ENCODE data around the gene MFSD6L.

Gene MFSD6L

GRCh38 chr17:8791910-8792270 lies 7.3 kb downstream of the MFSD6L start:
- peak; percentile 26 for DNase-seq (ENCODE audit: low read depth)

- no peak for DNase-seq (ENCODE audit: low read depth)
Measured at GRCh38 chr17:8791248-8791909, 7.8 kb downstream of the MFSD6L start.

GRCh38 chr17:8789743-8790142 lies 9.4 kb downstream of the MFSD6L start:
- no peak for DNase-seq (ENCODE audit: low read depth)

- no peak for DNase-seq (ENCODE audit: low read depth)
Measured at GRCh38 chr17:8788998-8789397, 10.2 kb downstream of the MFSD6L start.

- peak; percentile 6 for DNase-seq (ENCODE audit: low read depth)
Measured at GRCh38 chr17:8785547-8786413, 13.4 kb downstream of the MFSD6L start.

- DNase-seq (ENCODE audit: low read depth), result no peak
Measured at GRCh38 chr17:8782176-8782575, 17.0 kb downstream of the MFSD6L start.

GRCh38 chr17:8781776-8782175 lies 17.4 kb downstream of the MFSD6L start:
- DNase-seq (ENCODE audit: low read depth), result no peak

DNA sequence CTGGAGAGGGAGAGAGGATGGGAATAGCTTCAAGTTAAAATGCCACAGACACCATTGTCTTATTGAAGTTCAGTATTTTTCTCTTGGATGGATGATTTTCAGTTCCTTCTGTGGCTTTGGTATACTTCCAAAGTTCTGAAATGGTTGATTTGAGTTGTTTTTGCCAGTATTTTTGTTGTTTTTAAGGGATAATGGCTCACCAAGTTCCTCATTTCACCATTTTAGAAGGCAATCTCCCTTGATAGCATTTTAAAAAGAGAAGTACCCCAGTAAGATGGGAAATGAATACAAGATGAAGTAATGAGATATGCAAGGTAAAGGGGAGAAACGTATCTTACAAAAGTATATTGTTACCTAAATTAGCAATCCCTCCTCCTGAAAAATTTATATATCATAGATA lies 22.3 kb downstream of the MFSD6L start:
- DNase-seq (ENCODE audit: low read depth), result no peak

- no peak for DNase-seq (ENCODE audit: low read depth)
Measured at GRCh38 chr17:8776248-8776647, 22.9 kb downstream of the MFSD6L start.

GRCh38 chr17:8766731-8767130 lies 32.4 kb downstream of the MFSD6L start:
- no peak for DNase-seq (ENCODE audit: low read depth)

GRCh38 chr17:8762012-8762411 lies 37.2 kb downstream of the MFSD6L start:
- no peak for DNase-seq (ENCODE audit: low read depth)

DNA sequence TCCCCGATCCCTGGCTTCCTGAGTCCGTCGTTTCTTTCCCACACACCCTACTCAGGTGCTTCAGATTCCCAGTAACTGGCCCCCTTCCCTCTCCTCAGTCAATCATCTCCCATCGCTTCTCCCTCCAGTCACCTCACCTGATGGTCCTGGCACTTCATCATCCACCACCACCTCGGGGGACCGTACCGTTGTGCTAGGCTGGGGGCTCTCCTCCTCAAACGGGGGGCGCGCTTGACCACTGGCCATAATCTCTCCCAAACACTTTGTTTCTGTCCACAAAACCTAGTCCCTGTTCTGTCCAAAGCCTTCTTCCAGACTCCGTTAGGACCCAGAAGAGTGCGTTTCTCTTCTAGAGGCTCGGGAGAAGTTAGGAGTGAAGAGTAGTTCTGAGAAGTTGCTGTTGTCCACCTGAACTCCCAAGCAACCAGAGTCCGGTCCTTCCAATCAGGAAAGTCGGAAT lies 41.0 kb downstream of the MFSD6L start, which contains the start of gene SPDYE4:
Gene SPDYE4 (minus strand): TSS at position 410 of the 460 bp plus-strand sequence. CDS start 164 bp downstream, at position 246.
- DNase-seq (ENCODE audit: low read depth), result no peak

DNA sequence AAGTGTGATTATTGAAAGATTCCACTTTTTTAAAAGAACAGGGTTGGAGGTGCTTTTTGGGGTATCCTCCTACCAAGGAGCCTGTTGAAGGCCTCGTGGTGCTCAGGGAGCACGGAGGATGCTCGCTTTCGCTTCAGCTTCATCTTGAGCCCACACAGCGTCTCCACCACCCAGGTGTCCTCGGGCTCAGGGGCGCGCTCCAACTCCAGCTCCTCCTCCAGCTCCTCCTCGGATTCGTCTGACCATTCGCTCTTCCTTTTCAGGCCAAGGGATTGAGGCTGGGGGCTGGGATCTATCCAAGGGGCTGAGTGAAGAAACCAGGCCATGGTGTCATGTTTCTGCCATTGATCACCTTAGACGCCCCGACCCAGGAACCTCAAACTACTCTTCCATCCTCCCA lies 42.0 kb downstream of the MFSD6L start:
- no peak for DNase-seq (ENCODE audit: low read depth)

DNA sequence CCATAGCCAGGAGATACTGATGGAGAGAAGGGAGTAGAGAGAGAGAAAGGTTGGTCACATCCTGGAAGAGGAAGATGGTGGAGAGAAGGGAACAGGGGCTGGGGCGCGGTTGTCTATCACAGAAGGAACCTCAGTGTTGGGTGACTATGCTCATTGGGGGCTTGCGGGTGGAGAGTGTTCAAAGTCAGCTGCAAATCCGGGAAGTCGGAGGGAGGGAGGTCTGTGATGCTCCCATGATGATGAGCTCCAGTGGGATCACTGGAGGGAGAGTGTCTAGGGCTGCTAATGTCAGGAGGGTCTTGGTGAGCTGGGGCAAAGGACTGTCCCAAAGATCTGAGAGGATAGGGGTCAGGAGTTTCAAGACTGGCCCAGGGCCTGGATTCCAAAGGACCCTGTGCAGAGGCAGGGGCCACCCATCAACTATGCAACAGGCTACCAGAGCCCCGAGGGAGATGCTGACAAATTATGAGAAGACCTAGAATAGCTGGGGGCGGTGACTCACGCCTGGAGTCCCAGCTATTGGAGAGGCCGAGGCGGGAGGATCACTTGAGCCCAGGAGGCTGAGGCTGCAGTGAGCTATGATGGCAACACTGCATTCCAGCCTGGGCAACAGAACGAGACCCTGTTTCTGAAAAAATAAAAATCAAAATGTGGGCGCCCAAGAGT lies 43.4 kb downstream of the MFSD6L start:
- DNase-seq (ENCODE audit: low read depth), result no peak

DNA sequence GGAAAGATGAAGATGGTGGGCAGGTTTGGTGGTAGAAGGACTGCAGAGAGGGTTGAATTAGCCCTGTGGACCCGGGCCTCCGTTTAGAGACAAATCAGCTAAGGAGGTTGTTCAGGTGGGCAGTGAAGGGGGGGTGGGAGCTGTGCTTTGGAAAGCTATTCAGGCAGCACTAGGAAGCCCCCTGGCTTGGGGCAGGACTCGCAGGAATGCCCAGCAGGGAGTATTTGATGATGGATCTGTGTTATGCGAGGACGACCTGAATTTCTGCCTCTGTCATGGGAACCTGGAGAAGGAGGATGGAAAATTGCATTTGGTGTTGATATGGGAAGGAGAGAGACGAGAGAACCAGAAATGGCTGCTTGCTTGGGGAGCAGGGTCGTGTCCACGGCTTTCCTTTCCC lies 44.3 kb downstream of the MFSD6L start:
- DNase-seq (ENCODE audit: low read depth), result no peak

DNA sequence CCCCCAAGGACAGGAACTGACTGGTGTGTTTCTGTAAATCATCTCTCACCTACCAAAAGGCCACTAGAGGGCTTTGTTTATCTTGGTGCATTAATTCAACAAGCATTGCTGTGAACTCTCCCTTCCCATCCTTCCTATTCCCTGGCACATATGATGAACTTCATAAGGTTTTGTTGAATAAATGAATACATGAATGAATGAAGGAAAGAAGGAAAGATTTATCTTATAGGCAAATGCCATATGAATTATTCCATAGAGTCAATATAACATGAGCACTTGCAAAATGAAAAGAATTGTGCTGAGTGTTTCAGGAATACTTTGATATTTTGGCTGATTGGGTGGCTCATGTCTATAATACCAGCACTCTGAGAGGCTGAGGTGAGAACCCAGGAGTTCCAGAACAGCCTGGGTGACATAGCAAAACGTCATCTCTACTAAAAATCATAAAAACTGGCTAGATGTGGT lies 45.2 kb downstream of the MFSD6L start:
- DNase-seq (ENCODE audit: low read depth), result no peak

DNA sequence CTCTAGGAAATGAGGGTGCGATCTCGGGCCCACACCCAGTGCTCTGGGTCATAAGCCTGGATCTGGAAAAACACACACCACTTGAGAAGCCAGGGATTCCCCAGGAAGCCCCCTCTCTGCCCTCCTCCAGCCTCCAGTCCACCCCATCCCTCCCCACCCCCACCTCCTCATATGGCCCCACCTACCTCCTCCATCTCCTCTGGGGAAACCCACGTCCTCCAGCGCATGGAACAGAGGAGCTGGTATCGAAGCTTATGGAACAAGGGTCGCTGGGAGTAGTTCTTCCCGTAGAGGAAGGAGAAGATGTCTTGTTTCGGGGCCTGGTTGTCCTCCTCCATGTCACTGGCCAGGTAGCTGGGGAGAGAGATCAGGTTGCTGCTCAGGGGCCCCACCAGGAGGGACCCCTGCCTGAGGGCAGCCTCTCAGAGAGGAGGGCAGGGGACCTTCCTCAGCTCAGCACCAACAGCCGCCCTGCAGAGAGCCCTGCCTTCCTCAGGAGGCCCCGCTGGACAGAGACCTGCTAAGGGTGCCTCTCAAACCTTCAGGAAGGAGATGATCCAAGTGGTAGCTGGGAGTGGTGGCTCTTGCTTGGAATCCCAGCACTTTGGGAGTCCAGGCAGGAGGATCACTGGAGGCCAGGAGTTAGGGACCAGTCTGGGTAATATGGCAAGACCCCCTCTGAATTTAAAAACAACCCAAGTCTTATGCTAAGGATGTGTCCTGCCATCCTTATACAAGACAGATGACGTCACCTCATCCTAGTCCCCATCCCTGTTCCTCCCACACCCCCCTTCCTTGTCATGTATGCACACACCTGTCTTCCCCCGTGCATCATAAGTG lies 45.8 kb downstream of the MFSD6L start:
- DNase-seq (ENCODE audit: low read depth), result no peak

DNA sequence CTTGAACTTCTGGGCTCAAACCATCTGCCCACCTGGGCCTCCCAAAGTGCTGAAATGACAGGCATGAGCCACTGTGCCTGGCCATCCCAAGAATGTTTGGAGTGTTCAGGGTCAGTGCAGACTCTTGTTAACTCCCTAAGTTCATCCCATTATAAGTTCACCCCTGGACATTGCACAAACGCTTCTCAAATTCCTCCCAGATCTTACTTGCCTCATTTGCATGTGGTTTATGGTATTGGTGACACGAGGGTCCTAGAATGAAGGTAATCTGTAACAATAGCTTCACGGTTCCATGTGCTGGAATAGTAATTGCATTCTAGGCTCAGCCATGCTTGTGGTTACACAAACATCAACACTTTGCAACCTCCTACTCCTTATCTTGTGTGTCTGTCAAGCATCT lies 49.5 kb downstream of the MFSD6L start:
- DNase-seq (ENCODE audit: low read depth), result no peak

GRCh38 chr17:8747742-8748141 lies 51.4 kb downstream of the MFSD6L start:
- DNase-seq (ENCODE audit: low read depth), result no peak

Data from non-pigmented ciliary epithelial cell (primary cell).